Hepatocyte (in vitro differentiated cells): ENCODE results near the gene LRCH4.

ENCODE experiments used
- CTCF ChIP-seq: fragments of 200-600 bp; sonication (generic); IDR thresholded peaks from 2 replicates; pipeline ENCODE4 v1.5.1; 2016; ENCODE audit warnings: antibody characterized with exemption, mild to moderate bottlenecking; ENCODE audit not compliant: poor library complexity
- EZH2 ChIP-seq: fragments of 200-600 bp; sonication (generic); IDR thresholded peaks from 2 replicates; pipeline ENCODE4 v1.6.1; 2016; ENCODE audit warnings: antibody characterized with exemption, mild to moderate bottlenecking, borderline replicate concordance
- EZH2phosphoT487 ChIP-seq: fragments of 200-600 bp; sonication (generic); IDR thresholded peaks from one replicate; pipeline ENCODE4 v1.6.1; 2018; ENCODE audit warnings: antibody characterized with exemption, mild to moderate bottlenecking, low read depth, moderate library complexity; ENCODE audit not compliant: unreplicated experiment, severe bottlenecking

- TF ChIP-seq CTCF, result no peak
- no peak for TF ChIP-seq EZH2phosphoT487
- no peak for TF ChIP-seq EZH2
Measured at GRCh38 chr7:100627238-100627549, 41.3 kb upstream of the LRCH4 start.
